Measurements from ENCODE around the gene FAR1.

GRCh38 chr11:13699870-13700269 lies 31.4 kb downstream of the FAR1 start:
- TF ChIP-seq YY1 (IDR thresholded peaks at IDR 0.05; ENCODE audit: insufficient read depth, insufficient read length): no peak
- TF ChIP-seq ZNF274 (IDR thresholded peaks at IDR 0.05; ENCODE audit: low read depth, low read length): no peak

All from NT2/D1 (cell line).